Esophagus squamous epithelium (tissue), 5 donors: ENCODE results near the gene RHEX. TPM values are rescaled to one million over a fixed set of nuclear protein-coding genes. Genes with fewer than 3 reads are reported as not detected.

ENCODE experiments used
- DNase-seq: peaks from one replicate; lab custom pipeline; 2025; lab: John Stamatoyannopoulos, UW
- H3K27ac ChIP-seq, 4 donors: fragments of 200-600 bp; sonication (generic); one replicate each; pipeline ENCODE4 v1.5.1; 2016 to 2019; ENCODE audit warnings: mild to moderate bottlenecking in 1 of 4
- H3K27me3 ChIP-seq, 4 donors: fragments of 200-600 bp; sonication (generic); 1 replicate in 3 of 4; 2 replicates in 1 of 4; pipeline versions ENCODE4 v1.5.1 to v1.6.0; 2017 to 2021; ENCODE audit warnings: antibody characterized with exemption in 1 of 4
- H3K36me3 ChIP-seq, 3 donors: fragments of 200-600 bp; sonication (generic); one replicate each; pipeline ENCODE4 v1.5.1; 2016 to 2019
- H3K4me1 ChIP-seq, 3 donors: fragments of 200-600 bp; sonication (generic); one replicate each; pipeline ENCODE4 v1.5.1; 2017 to 2019
- H3K4me3 ChIP-seq, 4 donors: fragments of 200-600 bp; sonication (generic); 1 replicate in 3 of 4; 2 replicates in 1 of 4; pipeline ENCODE4 v1.5.1; 2016 to 2019; ENCODE audit warnings: mild to moderate bottlenecking in 2 of 4, moderate library complexity in 1 of 4
- H3K9me3 ChIP-seq, 3 donors: fragments of 200-600 bp; sonication (generic); one replicate each; pipeline ENCODE4 v1.5.1; 2016 to 2019
- POLR2A ChIP-seq, 4 donors: fragments of 450-650 bp; IDR thresholded peaks; one replicate each; pipeline ENCODE4 v1.6.1; 2017; ENCODE audit warnings: antibody characterized with exemption in 4 of 4, mild to moderate bottlenecking in 4 of 4, moderate library complexity in 3 of 4
- WGBS, 2 donors: methylation state at CpG; one replicate each; pipeline ENCODE4 v1.1.5; 2018; 5-methylcytosine and 5-hydroxymethylcytosine counted together
- intact Hi-C: fragments of 100-400 bp; cut with DNase I; formaldehyde crosslinking; loops from one replicate; pipeline ENCODE4 v1.15.0; 2022
- total RNA-seq, 4 donors: library from RNA; depleted of rRNA; stranded (reverse); fragments of >200 nt; gene quantifications; one replicate each; pipeline ENCODE4 v1.1.0, GENCODE V29; 2016
- TF ChIP-seq, protein P1 (sequence below), 6 experiments: fragments of 450-650 bp in 4 of 6; fragments of 200-600 bp in 2 of 6; sonication (generic) in 2 of 6; IDR thresholded peaks; one replicate each; pipeline ENCODE4 v1.5.1; 2016 to 2019; ENCODE audit warnings: antibody characterized with exemption in 6 of 6, mild to moderate bottlenecking in 4 of 6, moderate library complexity in 4 of 6
- donor health status: DM: yes; HTN: yes; CAD: no.

RHEX gene
- total RNA-seq, 4 donors from 2014 or later: 0.72 to 21.9 (median 4.5) TPM; not detected in 1

DNA sequence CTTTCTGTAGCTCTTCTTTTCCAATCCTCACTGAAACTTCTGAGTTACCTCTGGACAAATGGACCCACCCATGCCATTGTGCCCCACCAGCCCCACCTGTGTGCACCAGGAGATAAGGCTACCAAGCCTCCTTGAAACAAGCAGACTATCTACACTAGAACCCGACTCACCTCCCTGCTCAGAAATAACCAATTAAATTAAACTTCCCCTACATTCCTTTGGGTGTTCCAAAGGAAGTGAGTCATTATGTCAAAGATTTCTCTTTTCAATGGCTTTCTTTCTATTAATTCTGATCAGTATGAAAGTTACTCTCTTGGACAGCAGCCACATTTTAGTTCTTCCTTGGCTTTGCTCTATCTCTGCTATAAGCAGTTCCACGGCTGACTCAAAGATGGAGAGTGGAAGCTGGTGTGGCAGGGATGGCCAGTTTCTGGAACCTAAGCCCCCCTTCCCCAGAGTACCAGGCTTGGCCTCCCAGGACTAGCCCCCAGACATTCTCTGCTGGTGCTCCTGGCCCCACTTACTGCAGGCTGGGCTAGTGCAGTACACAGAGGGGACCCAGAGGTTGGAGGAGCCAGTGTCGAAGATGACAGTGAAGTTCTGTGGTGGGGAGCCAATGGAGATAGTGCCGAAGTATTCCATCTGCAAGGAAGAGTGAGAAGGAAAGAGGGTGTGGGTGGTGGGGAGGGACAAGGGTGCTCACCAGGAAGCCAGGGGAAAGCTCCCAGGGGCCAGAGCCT lies 31.2 kb upstream of the RHEX start:
- no peaks in the 10 kb centered on the region for H3K36me3 ChIP-seq
- DNase-seq: no peak
- TF ChIP-seq POLR2A (IDR thresholded peaks at IDR 0.05): no peak
- TF ChIP-seq, protein P1, sequence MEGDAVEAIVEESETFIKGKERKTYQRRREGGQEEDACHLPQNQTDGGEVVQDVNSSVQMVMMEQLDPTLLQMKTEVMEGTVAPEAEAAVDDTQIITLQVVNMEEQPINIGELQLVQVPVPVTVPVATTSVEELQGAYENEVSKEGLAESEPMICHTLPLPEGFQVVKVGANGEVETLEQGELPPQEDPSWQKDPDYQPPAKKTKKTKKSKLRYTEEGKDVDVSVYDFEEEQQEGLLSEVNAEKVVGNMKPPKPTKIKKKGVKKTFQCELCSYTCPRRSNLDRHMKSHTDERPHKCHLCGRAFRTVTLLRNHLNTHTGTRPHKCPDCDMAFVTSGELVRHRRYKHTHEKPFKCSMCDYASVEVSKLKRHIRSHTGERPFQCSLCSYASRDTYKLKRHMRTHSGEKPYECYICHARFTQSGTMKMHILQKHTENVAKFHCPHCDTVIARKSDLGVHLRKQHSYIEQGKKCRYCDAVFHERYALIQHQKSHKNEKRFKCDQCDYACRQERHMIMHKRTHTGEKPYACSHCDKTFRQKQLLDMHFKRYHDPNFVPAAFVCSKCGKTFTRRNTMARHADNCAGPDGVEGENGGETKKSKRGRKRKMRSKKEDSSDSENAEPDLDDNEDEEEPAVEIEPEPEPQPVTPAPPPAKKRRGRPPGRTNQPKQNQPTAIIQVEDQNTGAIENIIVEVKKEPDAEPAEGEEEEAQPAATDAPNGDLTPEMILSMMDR (IDR thresholded peaks at IDR 0.05): no peak

DNA sequence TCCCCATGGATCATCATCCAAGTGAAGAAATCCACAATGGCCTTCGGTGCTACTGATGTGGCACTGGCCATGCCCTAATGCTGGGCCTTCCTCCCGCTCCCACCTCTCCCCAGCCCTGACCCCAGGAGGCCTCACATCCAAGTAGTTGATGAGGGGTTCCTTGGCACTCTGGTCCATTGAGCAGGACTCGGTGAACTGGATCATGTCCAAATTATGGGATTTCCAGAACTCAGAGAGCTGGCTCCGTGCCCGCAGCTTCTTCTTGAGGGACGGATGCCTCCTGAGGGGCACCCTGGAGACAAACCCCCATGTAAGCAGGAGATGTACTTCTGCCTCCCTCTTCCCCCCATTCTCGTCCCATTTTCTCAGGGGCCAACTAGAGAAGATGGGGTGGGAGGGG lies 30.2 kb upstream of the RHEX start:
- Histone ChIP-seq H3K4me1 (peaks cover 0 to 46% (median 8%) of the 10 kb centered on the region in 3 donors), H3K4me3 (no peak overlapping the region), H3K27me3 (no peaks in the 10 kb centered on the region), H3K36me3 (no peaks in the 10 kb centered on the region), H3K9me3 (no peaks in the 10 kb centered on the region), H3K27ac (no peak overlapping the region)
- 77 to 87% methylated on average over 4 to 6 of the region's 7 CpGs for WGBS, 2 donors
- DNase-seq: no peak
- no peak for TF ChIP-seq POLR2A (IDR thresholded peaks at IDR 0.05)
- TF ChIP-seq, protein P1 (IDR thresholded peaks at IDR 0.05): no peak
- intact Hi-C loops: loop anchor here (10.0 kb wide), 1 partner anchor 82 kb away; no protein-coding TSS in a partner anchor

More for the DNA sequence above, 31.2 kb upstream of the RHEX start:
- H3K27me3 ChIP-seq: no peaks in the 10 kb centered on the region
- intact Hi-C loops: loop anchor here (10.0 kb wide), 1 partner anchor 83 kb away; no protein-coding TSS in a partner anchor
- no peaks in the 10 kb centered on the region for H3K9me3 ChIP-seq
- 42 to 50% methylated on average over 2 to 4 of the region's 4 CpGs for WGBS, 2 donors
- no peak overlapping the region for H3K27ac ChIP-seq
- H3K4me3 ChIP-seq: no peak overlapping the region
- peaks cover 0 to 46% (median 8%) of the 10 kb centered on the region in 3 donors for H3K4me1 ChIP-seq

DNA sequence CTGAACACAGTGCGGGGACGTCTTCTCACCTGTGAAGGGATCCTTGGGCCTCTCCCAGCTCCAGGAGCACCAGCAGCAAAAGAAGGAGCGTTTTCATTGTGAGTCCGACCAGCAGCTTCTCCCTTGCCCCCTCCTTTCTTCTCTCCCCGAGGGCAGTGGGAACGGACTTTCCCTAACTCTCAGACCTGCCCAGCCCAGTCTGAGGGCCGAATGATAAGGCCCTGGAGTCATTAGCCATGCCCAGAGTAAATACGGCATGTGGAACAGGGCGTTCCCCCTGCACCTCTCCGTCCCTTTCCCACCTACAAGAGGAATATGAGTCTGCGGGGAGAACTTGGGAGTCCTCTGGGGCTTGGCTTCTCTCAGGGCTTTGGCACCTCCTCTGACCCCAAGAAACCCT lies 29.3 kb upstream of the RHEX start, which contains the start of gene CTSE:
TSS of gene CTSE (minus strand) at position 201 of the 400 bp plus-strand sequence. CDS start at position 97, 104 bp downstream.
- peaks cover 0 to 46% (median 8%) of the 10 kb centered on the region in 3 donors for H3K4me1 ChIP-seq
- no peaks in the 10 kb centered on the region for H3K9me3 ChIP-seq
- no peaks in the 10 kb centered on the region for H3K27me3 ChIP-seq
- H3K4me3 ChIP-seq: no peak within 1 kb of the TSS
- 58 to 77% methylated on average over 4 to 9 of the region's 11 CpGs for WGBS, 2 donors
- DNase-seq: no peak
- TF ChIP-seq, protein P1 (IDR thresholded peaks at IDR 0.05): no peak
- no peak for TF ChIP-seq POLR2A (IDR thresholded peaks at IDR 0.05)
- H3K36me3 ChIP-seq: no peaks in the 10 kb centered on the region
- intact Hi-C loops: loop anchor here (10.0 kb wide), 1 partner anchor 81 kb away; no protein-coding TSS in a partner anchor
- no peak within 1 kb of the TSS for H3K27ac ChIP-seq

DNA sequence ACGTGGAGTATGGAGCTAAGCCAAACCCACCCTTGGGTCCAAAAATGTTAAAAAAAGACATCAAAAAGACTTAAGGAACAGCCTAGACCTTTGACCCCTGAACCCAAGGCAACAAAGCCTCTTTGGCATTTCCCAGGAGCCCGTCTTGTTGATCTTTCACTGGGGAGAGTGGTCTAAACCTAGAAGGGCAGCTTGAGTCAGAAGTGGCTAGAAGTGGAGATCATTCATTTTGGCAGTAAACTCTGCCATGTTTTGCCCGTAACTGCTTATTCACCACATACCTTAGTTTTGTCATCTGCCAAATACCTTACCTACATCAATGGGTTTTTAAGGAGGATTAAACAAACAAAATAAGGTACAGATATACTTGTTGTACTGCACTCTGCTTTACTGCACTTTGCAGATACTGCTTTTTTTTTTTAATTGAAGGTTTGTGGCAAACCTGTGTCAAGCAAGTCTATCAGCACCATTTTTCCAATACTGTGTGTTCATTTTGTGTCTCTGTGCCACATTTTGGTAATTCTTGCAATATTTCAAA lies 27.6 kb upstream of the RHEX start:
- WGBS, 2 donors: 34 to 35% methylated on average over 3 of the region's 3 CpGs
- H3K27ac ChIP-seq: peak overlapping the region in 1 of 4 donors; percentile 29

More for the DNA sequence above, 27.6 kb upstream of the RHEX start:
- Histone ChIP-seq H3K27me3 (no peaks in the 10 kb centered on the region), H3K4me1 (peaks cover 0 to 60% (median 13%) of the 10 kb centered on the region in 3 donors), H3K9me3 (no peaks in the 10 kb centered on the region), H3K36me3 (no peaks in the 10 kb centered on the region), H3K4me3 (no peak overlapping the region)
- no peak for TF ChIP-seq POLR2A (IDR thresholded peaks at IDR 0.05)
- TF ChIP-seq, protein P1 (IDR thresholded peaks at IDR 0.05): no peak
- intact Hi-C loops: loop anchor here (10.0 kb wide), 1 partner anchor 79 kb away; no protein-coding TSS in a partner anchor
- DNase-seq: no peak
